GM21786 (cell line): ENCODE measurements around the gene ERI3.

Experiments used
- ATAC-seq: cut with Tn5 transposase; IDR thresholded peaks from one replicate; pipeline ENCODE4 v1.9.1; 2021; ENCODE audit not compliant: unreplicated experiment

The ERI3 gene

GRCh38 chr1:44351289-44351688 is 3.8 kb downstream of the ERI3 start:
- no peak for ATAC-seq

GRCh38 chr1:44348061-44348485 is 7.0 kb downstream of the ERI3 start:
- no peak for ATAC-seq

- no peak for ATAC-seq
Observed at GRCh38 chr1:44347280-44347679, 7.8 kb downstream of the ERI3 start.

GRCh38 chr1:44346878-44347277 is 8.2 kb downstream of the ERI3 start:
- no peak for ATAC-seq

- no peak for ATAC-seq
Observed at GRCh38 chr1:44346184-44346583, 8.9 kb downstream of the ERI3 start.

- no peak for ATAC-seq
Observed at GRCh38 chr1:44345187-44345775, 9.8 kb downstream of the ERI3 start.

- no peak for ATAC-seq
Observed at GRCh38 chr1:44339731-44340130, 15.3 kb downstream of the ERI3 start.

GRCh38 chr1:44338136-44338535 is 16.9 kb downstream of the ERI3 start:
- ATAC-seq = no peak

- no peak for ATAC-seq
Observed at GRCh38 chr1:44336668-44337067, 18.4 kb downstream of the ERI3 start.

GRCh38 chr1:44334968-44335367 is 20.1 kb downstream of the ERI3 start:
- no peak for ATAC-seq

- no peak for ATAC-seq
Observed at GRCh38 chr1:44333376-44333775, 21.7 kb downstream of the ERI3 start.

GRCh38 chr1:44332505-44332904 is 22.6 kb downstream of the ERI3 start:
- no peak for ATAC-seq

GRCh38 chr1:44330935-44331334 is 24.1 kb downstream of the ERI3 start:
- ATAC-seq = no peak

- no peak for ATAC-seq
Observed at GRCh38 chr1:44328671-44329416, 26.2 kb downstream of the ERI3 start.

GRCh38 chr1:44327679-44328491 is 27.2 kb downstream of the ERI3 start:
- ATAC-seq = no peak

- no peak for ATAC-seq
Observed at GRCh38 chr1:44326821-44327465, 28.1 kb downstream of the ERI3 start.

- no peak for ATAC-seq
Observed at GRCh38 chr1:44326024-44326701, 28.9 kb downstream of the ERI3 start.

- ATAC-seq = no peak
Observed at GRCh38 chr1:44323947-44324346, 31.1 kb downstream of the ERI3 start.

GRCh38 chr1:44322367-44322766 is 32.7 kb downstream of the ERI3 start:
- ATAC-seq = no peak

- no peak for ATAC-seq
Observed at GRCh38 chr1:44321466-44321865, 33.6 kb downstream of the ERI3 start.
